ENCODE measurements around the gene JARID2.

Gene JARID2

GRCh38 chr6:15358579-15359327 is 112.9 kb downstream of the JARID2 start:
- Histone ChIP-seq H3K23ac (ENCODE audit: low read length in 2 of 2) (no peak overlapping the region), H3K9me3 (ENCODE audit: control insufficient read depth, low read length) (no peaks in the 10 kb centered on the region), H3K36me3 (ENCODE audit: control insufficient read depth in 1 of 2, insufficient read depth in 2 of 2, low read depth in 1 of 2, low read length in 2 of 2) (no peaks in the 10 kb centered on the region), H3K4me1 (ENCODE audit: control insufficient read depth, insufficient read depth, low read depth, low read length) (peaks cover 9% of the 10 kb centered on the region), H4K8ac (ENCODE audit: low read length) (no peak overlapping the region), H2BK12ac (ENCODE audit: low read length in 2 of 2) (no peak overlapping the region), H3K79me1 (replicated peaks; ENCODE audit: low read length, poor library complexity, severe bottlenecking) (peaks cover 47% of the 10 kb centered on the region), H2AK5ac (ENCODE audit: low read length, severe bottlenecking) (no peak overlapping the region), H2BK15ac (ENCODE audit: low read depth, poor library complexity, severe bottlenecking) (no peak overlapping the region), H2BK5ac (ENCODE audit: low read depth, low read length, poor library complexity, severe bottlenecking) (no peak overlapping the region), H3K18ac (ENCODE audit: low read depth in 1 of 2, low read length in 2 of 2) (no peak overlapping the region), H3K27ac (ENCODE audit: low read length, poor library complexity, severe bottlenecking) (no peak overlapping the region), H3K9ac (ENCODE audit: low read length) (no peak overlapping the region), H3K14ac (ENCODE audit: low read length in 2 of 2) (no peak overlapping the region), H2BK120ac (ENCODE audit: low read depth, low read length) (no peak overlapping the region), H4K91ac (ENCODE audit: low read length) (no peak overlapping the region), H2AFZ (ENCODE audit: low read depth, low read length) (no peak overlapping the region), H3K4me3 (ENCODE audit: insufficient read depth in 1 of 2, low read depth in 1 of 2, low read length in 2 of 2) (no peak overlapping the region), H3K27me3 (ENCODE audit: control insufficient read depth in 1 of 2, insufficient read depth in 1 of 2, low read length in 2 of 2) (no peaks in the 10 kb centered on the region), H3K4me2 (ENCODE audit: low read length, poor library complexity, severe bottlenecking) (no peak overlapping the region), H3K4ac (ENCODE audit: low read depth in 1 of 2, low read length in 2 of 2) (no peak overlapping the region)
- WGBS, result 80% methylated on average over 8 of the region's 9 CpGs
- DNase-seq, result peak; percentile 29

GRCh38 chr6:15359335-15359862 is 113.5 kb downstream of the JARID2 start:
- peaks cover 44% of the 10 kb centered on the region for H3K79me1 ChIP-seq (replicated peaks; ENCODE audit: low read length, poor library complexity, severe bottlenecking)
- no peak overlapping the region for H2BK5ac ChIP-seq (ENCODE audit: low read depth, low read length, poor library complexity, severe bottlenecking)
- DNase-seq, result no peak
- peak overlapping the region in 1 of 2 experiments; percentile 68 for H3K18ac ChIP-seq (ENCODE audit: low read depth in 1 of 2, low read length in 2 of 2)
- H3K4me2 ChIP-seq (ENCODE audit: low read length, poor library complexity, severe bottlenecking), result no peak overlapping the region
- H3K27ac ChIP-seq (ENCODE audit: low read length, poor library complexity, severe bottlenecking), result no peak overlapping the region
- no peak overlapping the region for H2BK15ac ChIP-seq (ENCODE audit: low read depth, poor library complexity, severe bottlenecking)
- H3K9ac ChIP-seq (ENCODE audit: low read length), result no peak overlapping the region
- H2AK5ac ChIP-seq (ENCODE audit: low read length, severe bottlenecking), result no peak overlapping the region
- H4K8ac ChIP-seq (ENCODE audit: low read length), result no peak overlapping the region
- no peak overlapping the region for H3K4ac ChIP-seq (ENCODE audit: low read depth in 1 of 2, low read length in 2 of 2)
- H3K4me3 ChIP-seq (ENCODE audit: insufficient read depth in 1 of 2, low read depth in 1 of 2, low read length in 2 of 2), result no peak overlapping the region
- no peak overlapping the region for H3K23ac ChIP-seq (ENCODE audit: low read length in 2 of 2)
- WGBS, result 87% methylated on average over 8 of the region's 11 CpGs
- no peaks in the 10 kb centered on the region for H3K9me3 ChIP-seq (ENCODE audit: control insufficient read depth, low read length)
- no peak overlapping the region for H2AFZ ChIP-seq (ENCODE audit: low read depth, low read length)
- no peaks in the 10 kb centered on the region for H3K36me3 ChIP-seq (ENCODE audit: control insufficient read depth in 1 of 2, insufficient read depth in 2 of 2, low read depth in 1 of 2, low read length in 2 of 2)
- H3K27me3 ChIP-seq (ENCODE audit: control insufficient read depth in 1 of 2, insufficient read depth in 1 of 2, low read length in 2 of 2), result no peaks in the 10 kb centered on the region
- no peak overlapping the region for H4K91ac ChIP-seq (ENCODE audit: low read length)
- H3K14ac ChIP-seq (ENCODE audit: low read length in 2 of 2), result no peak overlapping the region
- no peak overlapping the region for H2BK120ac ChIP-seq (ENCODE audit: low read depth, low read length)
- H3K4me1 ChIP-seq (ENCODE audit: control insufficient read depth, insufficient read depth, low read depth, low read length), result peaks cover 11% of the 10 kb centered on the region
- H2BK12ac ChIP-seq (ENCODE audit: low read length in 2 of 2), result no peak overlapping the region

GRCh38 chr6:15360300-15360699 is 114.4 kb downstream of the JARID2 start:
- H3K9me3 ChIP-seq (ENCODE audit: control insufficient read depth, low read length), result no peaks in the 10 kb centered on the region
- H2BK12ac ChIP-seq (ENCODE audit: low read length in 2 of 2), result no peak overlapping the region
- H2AK5ac ChIP-seq (ENCODE audit: low read length, severe bottlenecking), result no peak overlapping the region
- peaks cover 41% of the 10 kb centered on the region for H3K79me1 ChIP-seq (replicated peaks; ENCODE audit: low read length, poor library complexity, severe bottlenecking)
- no peak overlapping the region for H2BK5ac ChIP-seq (ENCODE audit: low read depth, low read length, poor library complexity, severe bottlenecking)
- no peak overlapping the region for H3K9ac ChIP-seq (ENCODE audit: low read length)
- no peak overlapping the region for H3K14ac ChIP-seq (ENCODE audit: low read length in 2 of 2)
- H3K4ac ChIP-seq (ENCODE audit: low read depth in 1 of 2, low read length in 2 of 2), result no peak overlapping the region
- H4K91ac ChIP-seq (ENCODE audit: low read length), result no peak overlapping the region
- 98% methylated on average over 9 of the region's 9 CpGs for WGBS
- H3K18ac ChIP-seq (ENCODE audit: low read depth in 1 of 2, low read length in 2 of 2), result no peak overlapping the region
- H3K27ac ChIP-seq (ENCODE audit: low read length, poor library complexity, severe bottlenecking), result no peak overlapping the region
- H2BK15ac ChIP-seq (ENCODE audit: low read depth, poor library complexity, severe bottlenecking), result no peak overlapping the region
- H3K36me3 ChIP-seq (ENCODE audit: control insufficient read depth in 1 of 2, insufficient read depth in 2 of 2, low read depth in 1 of 2, low read length in 2 of 2), result no peaks in the 10 kb centered on the region
- no peak overlapping the region for H4K8ac ChIP-seq (ENCODE audit: low read length)
- H3K4me2 ChIP-seq (ENCODE audit: low read length, poor library complexity, severe bottlenecking), result no peak overlapping the region
- H2AFZ ChIP-seq (ENCODE audit: low read depth, low read length), result no peak overlapping the region
- no peak overlapping the region for H3K4me3 ChIP-seq (ENCODE audit: insufficient read depth in 1 of 2, low read depth in 1 of 2, low read length in 2 of 2)
- H3K4me1 ChIP-seq (ENCODE audit: control insufficient read depth, insufficient read depth, low read depth, low read length), result peaks cover 13% of the 10 kb centered on the region
- H3K23ac ChIP-seq (ENCODE audit: low read length in 2 of 2), result no peak overlapping the region
- no peak for DNase-seq
- no peaks in the 10 kb centered on the region for H3K27me3 ChIP-seq (ENCODE audit: control insufficient read depth in 1 of 2, insufficient read depth in 1 of 2, low read length in 2 of 2)
- H2BK120ac ChIP-seq (ENCODE audit: low read depth, low read length), result no peak overlapping the region

GRCh38 chr6:15361197-15361596 is 115.3 kb downstream of the JARID2 start:
- Histone ChIP-seq H2BK120ac (ENCODE audit: low read depth, low read length) (no peak overlapping the region), H3K27ac (ENCODE audit: low read length, poor library complexity, severe bottlenecking) (no peak overlapping the region), H3K18ac (ENCODE audit: low read depth in 1 of 2, low read length in 2 of 2) (no peak overlapping the region), H3K9me3 (ENCODE audit: control insufficient read depth, low read length) (no peaks in the 10 kb centered on the region), H2BK5ac (ENCODE audit: low read depth, low read length, poor library complexity, severe bottlenecking) (no peak overlapping the region), H3K4me3 (ENCODE audit: insufficient read depth in 1 of 2, low read depth in 1 of 2, low read length in 2 of 2) (no peak overlapping the region), H2BK15ac (ENCODE audit: low read depth, poor library complexity, severe bottlenecking) (no peak overlapping the region), H3K23ac (ENCODE audit: low read length in 2 of 2) (no peak overlapping the region), H3K36me3 (ENCODE audit: control insufficient read depth in 1 of 2, insufficient read depth in 2 of 2, low read depth in 1 of 2, low read length in 2 of 2) (no peaks in the 10 kb centered on the region), H3K4ac (ENCODE audit: low read depth in 1 of 2, low read length in 2 of 2) (no peak overlapping the region), H2BK12ac (ENCODE audit: low read length in 2 of 2) (no peak overlapping the region), H4K91ac (ENCODE audit: low read length) (no peak overlapping the region), H3K4me1 (ENCODE audit: control insufficient read depth, insufficient read depth, low read depth, low read length) (peaks cover 12% of the 10 kb centered on the region), H3K79me1 (replicated peaks; ENCODE audit: low read length, poor library complexity, severe bottlenecking) (peaks cover 36% of the 10 kb centered on the region), H2AK5ac (ENCODE audit: low read length, severe bottlenecking) (no peak overlapping the region), H2AFZ (ENCODE audit: low read depth, low read length) (no peak overlapping the region), H3K9ac (ENCODE audit: low read length) (no peak overlapping the region), H4K8ac (ENCODE audit: low read length) (no peak overlapping the region), H3K27me3 (ENCODE audit: control insufficient read depth in 1 of 2, insufficient read depth in 1 of 2, low read length in 2 of 2) (no peaks in the 10 kb centered on the region), H3K14ac (ENCODE audit: low read length in 2 of 2) (no peak overlapping the region), H3K4me2 (ENCODE audit: low read length, poor library complexity, severe bottlenecking) (no peak overlapping the region)
- no peak for DNase-seq
- 96% methylated on average over 2 of the region's 3 CpGs for WGBS

All from mesenchymal stem cell (in vitro differentiated cells and primary cell).